GM19043 (cell line): ENCODE results near the gene ABHD14A.

Source experiments
- ATAC-seq: cut with Tn5 transposase; IDR thresholded peaks from one replicate; pipeline ENCODE4 v1.9.1; 2021; ENCODE audit warnings: low read depth; ENCODE audit not compliant: unreplicated experiment

The ABHD14A gene

DNA sequence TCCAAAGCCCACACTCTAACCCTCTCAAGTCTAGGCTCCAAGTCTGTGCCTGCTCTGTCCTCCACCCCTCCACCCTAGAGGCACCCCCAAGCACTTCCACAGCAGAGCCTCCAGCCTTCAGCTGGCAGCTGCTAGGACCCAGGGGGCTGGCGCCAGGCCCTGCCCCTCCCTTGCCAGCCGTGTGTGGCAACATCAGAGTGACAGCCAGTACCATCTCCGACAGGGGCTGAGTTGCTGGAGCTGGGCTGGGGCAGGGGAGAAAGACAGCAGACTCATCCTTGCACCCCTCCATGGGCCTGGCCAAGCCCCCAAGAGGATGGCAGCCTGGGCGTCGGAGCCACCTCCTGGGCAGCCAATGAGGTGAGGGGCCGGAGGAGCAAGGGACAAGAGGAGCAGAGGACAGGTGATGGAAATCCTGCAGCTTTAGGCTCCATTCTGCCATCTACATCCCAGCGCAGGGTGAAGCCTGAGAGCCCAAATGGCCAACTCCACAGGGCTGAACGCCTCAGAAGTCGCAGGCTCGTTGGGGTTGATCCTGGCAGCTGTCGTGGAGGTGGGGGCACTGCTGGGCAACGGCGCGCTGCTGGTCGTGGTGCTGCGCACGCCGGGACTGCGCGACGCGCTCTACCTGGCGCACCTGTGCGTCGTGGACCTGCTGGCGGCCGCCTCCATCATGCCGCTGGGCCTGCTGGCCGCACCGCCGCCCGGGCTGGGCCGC is 19.5 kb upstream of the ABHD14A start, which contains the start of gene GPR62:
Gene GPR62, plus strand, starts transcription at position 207 of the 718 bp plus-strand sequence. Its CDS starts 272 bp downstream, at position 479.
- ATAC-seq: no peak

DNA sequence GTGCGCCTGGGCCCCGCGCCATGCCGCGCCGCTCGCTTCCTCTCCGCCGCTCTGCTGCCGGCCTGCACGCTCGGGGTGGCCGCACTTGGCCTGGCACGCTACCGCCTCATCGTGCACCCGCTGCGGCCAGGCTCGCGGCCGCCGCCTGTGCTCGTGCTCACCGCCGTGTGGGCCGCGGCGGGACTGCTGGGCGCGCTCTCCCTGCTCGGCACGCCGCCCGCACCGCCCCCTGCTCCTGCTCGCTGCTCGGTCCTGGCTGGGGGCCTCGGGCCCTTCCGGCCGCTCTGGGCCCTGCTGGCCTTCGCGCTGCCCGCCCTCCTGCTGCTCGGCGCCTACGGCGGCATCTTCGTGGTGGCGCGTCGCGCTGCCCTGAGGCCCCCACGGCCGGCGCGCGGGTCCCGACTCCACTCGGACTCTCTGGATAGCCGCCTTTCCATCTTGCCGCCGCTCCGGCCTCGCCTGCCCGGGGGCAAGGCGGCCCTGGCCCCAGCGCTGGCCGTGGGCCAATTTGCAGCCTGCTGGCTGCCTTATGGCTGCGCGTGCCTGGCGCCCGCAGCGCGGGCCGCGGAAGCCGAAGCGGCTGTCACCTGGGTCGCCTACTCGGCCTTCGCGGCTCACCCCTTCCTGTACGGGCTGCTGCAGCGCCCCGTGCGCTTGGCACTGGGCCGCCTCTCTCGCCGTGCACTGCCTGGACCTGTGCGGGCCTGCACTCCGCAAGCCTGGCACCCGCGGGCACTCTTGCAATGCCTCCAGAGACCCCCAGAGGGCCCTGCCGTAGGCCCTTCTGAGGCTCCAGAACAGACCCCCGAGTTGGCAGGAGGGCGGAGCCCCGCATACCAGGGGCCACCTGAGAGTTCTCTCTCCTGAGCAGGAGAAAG is 18.7 kb upstream of the ABHD14A start:
- ATAC-seq: peak; percentile 52

DNA sequence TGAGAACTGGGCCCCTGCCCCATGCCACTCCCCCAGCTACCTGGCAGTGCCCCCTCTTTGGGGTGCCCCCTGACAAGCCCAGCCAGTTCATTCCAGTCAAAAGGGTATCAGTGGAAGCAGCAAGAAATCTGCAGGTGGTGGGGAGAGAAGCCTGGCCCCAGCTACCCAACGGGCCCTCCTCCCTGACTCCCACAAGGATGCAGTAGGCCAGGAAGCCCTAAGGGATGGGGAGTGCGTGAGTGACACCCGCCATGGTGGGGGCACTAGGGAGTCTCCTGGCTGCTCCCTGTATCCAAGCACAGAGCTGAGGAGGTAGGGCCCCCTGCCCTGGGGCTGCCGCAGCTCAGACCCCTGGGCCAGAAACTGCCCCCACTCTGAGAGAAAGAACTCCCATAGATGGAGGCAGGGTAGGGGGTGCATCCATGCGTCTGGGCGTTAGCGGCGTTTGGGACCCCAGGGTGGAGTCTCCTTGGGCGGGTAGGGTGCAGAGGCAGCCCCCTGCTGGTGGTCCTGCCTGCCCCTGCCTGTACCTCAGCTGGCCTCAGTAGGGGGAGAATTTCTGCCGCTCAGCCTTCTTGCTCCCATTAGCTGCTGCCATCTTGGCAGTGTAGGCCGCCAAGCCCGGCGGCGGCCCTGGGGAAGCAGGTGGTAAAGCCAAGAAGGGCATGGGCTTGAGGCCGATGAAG is 17.2 kb upstream of the ABHD14A start:
- ATAC-seq: no peak

DNA sequence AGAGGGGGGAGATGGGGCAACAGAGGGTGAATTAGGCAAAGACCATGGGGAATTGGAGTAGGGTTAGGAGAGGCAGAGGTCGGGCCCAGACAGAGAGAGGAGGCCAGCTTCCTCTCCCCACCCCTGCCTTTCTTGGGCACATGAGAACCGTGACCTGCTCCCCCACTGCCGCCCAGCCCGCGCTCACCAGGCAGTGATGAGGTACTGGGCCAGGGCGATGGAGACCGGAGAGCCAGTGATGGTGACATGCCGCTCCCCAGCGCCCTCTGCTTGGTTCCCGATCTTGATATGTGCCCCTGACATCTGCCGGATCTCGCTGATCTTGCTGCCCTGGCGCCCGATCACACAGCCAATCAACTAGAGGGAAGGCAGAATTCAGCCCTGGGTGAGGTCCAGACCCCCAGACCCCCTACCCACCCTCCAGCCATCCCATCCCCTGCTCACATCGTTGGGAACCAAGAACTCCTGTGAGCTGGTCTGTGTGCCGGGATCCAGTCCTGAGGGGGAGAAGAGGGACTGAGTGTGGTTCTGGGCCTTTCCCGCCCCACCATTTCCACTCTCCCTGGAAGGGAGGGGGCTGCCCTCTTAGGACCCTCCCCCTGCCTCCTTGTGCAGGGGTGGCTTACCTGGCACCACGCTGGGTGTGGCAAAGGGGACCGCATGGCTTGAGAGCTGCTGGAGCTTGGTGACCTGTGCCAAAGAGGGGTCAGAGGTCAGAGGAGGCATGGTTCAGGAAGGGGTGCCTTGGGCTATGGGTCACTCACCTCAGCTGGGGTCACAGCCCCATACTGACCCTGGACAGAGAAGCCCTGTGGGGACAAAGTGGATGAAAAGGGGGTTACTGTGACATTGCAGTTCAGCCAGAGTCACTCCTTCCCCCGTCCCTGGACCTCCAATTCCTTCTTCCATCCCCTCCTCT is 16.0 kb upstream of the ABHD14A start:
- ATAC-seq: no peak

DNA sequence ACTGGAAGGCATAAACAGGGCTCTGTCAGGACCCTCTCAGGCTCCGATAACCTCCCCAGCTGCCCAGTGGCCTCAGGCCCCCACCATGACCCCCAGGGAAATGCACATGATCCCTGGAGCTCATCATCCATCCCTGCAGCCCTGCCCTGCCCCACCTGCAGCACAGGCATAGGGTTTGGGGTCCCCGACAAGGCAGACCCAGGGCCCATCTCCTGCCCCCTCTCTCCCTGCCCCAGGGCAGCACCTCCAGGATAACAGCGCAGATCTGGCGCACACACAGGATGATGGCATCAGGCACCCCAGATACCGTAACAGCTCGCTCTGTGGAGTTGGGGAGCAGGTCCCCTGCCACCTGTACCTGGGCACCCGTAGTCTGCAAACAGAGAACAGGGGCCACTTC is 15.2 kb upstream of the ABHD14A start:
- ATAC-seq: no peak

DNA sequence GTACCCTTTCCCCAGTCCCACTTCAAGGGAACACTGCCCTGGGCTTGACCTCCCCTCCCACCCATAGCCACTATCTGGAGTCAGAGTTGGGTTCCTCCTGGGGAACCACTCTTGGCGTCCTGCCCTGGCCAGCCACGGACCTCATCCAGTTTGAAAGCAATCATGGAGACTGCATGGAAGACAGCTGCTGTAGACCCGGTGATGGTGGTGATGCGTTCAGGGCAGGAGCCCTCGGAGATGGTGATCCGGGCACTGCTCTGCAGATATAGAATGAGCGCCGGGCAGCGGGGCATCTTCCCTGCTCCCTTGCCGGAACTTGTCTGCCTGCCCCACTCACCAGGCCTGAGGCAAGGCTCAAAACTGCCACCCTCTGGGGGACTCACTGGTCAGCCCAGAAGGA is 14.5 kb upstream of the ABHD14A start:
- no peak for ATAC-seq

DNA sequence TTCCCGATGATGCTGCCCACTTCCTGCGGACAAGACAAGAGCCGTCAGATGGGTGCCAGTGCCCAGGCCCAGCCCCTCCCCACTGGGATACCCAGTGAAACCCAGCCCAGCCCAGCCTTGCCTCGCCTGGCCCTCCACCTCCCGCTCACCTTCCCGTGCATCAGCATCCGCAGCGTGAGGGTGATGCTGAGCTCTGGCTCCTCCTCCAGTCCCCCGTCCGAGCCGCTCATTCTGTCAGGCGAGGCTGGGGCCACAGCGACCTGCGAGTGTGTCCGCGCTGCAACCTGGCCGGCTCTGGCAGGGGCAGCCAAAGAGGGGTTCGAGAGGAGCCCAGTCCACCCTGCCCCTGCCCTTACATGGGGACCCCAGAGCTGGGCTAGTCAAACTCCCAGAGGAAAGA is 13.9 kb upstream of the ABHD14A start:
- ATAC-seq: no peak

DNA sequence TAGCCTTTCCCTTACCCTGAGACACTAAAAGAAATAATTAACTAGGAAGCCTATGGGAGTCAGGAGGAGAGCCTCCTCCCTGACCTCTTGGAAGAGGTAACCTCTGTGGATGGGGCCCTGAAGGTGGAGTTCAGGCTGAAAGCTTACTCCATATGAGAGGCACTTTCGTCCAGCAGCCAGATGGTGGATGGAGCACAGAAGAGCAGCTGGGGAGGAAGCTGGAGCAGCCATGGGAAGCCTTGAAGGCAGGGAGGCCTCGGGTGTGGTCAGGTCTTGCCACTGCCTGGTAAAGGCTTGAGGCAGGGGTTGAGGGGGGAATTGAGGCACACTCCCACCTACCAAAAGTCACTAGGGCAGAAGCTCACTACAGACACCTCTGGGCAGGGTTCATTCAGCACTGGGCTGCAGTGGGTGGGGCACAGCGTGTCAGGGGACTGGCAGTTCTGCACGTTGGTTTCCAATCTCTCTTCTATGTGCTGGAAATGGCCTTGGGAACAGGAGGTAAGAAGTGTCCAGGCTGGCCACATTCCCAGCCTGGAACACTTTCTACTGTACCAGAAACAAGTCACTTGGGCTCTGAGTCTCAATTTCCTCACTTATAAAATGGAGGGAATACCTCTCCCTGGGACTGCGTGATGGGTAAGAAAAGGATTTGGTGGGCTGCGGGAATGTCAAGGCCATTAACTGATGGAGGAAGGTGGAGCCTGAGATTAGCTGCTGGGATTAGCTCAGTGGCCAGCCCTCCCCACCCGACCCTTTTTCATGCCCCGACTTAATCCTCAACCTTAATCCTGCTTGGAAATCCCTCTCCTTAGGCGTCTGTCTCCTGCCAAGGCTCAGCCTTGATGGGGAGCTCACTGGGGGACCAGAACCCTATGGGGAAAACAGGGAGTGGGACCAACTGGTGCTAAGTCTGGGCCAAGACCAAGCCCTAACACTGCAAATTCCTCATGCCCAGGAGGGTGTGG is 13.0 kb upstream of the ABHD14A start:
- ATAC-seq: no peak

DNA sequence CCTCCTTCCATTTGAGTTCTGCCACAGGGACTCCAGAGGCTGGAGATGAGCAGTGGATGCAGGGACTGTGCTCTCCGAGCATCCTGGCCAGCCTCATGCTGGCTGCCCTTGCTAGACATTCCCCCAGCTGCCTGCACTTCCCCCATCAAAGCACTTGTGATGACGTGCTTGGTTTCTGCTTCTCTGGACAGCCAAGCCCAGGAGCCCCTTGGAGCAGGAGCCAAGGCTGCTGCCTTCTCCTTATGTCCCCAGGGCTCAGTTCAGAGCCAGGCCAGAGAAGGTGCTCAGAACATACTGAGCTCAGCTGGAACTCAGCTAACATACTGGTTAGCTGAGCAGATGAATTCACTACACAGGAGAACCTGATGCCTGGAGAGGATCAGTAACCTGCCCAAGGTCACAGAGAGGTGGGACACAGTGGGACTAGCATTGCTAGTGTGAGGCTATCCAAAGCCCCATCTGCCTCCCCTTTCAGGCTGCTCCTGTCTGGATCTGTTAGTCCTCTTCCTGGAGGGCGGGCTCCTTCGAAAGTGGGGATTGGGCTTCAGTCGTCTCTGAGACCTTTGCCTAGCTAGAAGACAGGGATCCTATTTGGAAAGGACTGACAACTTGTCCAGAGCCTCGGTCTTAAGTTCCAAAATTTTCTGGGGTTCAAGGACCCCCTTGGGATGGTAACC is 11.9 kb upstream of the ABHD14A start:
- no peak for ATAC-seq

DNA sequence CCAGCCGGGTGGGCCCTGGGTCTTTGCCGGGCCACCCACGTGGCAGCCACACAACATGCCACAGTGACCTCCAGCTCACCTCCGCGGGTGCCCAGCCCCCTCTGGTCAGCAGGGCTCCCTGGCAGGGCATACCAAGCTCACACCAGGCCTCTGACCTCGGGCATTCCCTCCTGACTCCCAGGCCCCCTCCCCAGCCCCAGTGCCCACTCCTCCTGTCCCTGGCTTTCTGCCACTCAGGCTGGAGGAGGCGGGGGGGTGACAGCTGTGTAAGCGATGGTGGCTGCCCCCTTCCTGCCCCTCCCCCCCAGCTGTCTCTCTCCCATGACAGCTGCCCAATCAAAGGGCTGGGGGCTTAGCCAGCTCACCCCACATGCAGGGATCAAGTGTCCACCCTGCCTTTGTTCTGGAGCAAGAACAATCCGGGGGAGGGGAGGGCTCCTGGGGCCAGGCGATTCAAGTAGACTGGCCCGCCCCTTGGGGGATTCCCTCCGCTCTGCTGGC is 10.9 kb upstream of the ABHD14A start:
- ATAC-seq: no peak

DNA sequence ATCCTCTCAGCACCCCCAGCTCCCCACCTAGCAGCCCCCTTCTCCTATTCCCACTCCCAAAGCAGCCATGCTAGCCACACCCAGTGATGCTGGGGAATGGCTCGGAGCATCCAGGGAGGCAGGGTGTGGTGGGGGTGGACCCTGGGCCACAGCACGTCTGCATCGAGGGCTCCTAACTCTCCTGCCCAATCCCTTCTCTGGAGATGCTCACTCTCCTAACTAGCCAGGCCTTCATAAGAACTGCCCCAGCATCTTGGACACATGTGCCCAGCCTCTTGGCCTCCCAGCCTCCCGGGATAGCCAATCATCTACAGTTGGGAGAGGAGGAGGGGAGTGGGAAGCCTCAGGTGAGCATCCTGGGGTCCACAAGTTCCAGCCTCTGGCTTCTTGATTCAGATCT is 10.3 kb upstream of the ABHD14A start:
- no peak for ATAC-seq

DNA sequence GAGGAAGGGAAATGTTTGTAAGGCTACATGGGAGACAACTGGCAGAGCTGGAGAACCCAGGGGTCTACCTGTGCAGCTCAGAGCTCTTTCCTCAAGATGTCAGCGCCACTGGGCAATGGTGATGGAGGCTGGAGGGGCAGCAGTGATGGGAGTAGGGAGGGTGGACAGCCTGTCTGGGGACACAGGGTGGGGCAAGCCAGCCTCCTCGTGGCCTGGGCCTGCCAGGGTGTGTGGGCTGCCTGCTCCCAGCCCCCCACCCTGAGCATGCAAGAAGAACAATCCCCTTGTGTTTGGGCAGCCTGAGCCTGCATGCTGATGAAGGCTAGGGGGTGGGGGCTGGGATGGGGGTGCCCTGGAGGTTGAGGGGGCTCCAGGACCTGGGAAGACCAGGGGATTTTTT is 8.8 kb upstream of the ABHD14A start:
- no peak for ATAC-seq

DNA sequence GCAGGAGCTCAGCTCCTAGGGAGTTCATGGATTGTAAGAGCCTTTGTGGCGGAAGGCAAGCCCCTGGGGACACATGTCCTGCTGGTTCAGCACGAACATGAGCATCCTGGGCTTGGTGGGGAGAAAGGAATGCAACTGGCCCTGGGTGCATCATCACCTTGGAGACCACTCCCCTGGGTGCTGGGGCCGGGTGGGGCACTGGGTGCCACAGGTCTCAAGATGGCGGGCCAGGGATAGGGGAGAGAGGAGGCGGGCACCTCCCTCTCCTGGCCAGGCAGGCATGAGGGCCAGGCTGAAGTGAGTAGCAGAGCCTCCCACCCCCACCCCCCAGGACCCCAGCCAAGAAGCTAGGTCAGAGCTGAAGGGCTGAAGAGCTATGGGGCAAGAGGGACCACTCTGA is 8.4 kb upstream of the ABHD14A start:
- no peak for ATAC-seq

DNA sequence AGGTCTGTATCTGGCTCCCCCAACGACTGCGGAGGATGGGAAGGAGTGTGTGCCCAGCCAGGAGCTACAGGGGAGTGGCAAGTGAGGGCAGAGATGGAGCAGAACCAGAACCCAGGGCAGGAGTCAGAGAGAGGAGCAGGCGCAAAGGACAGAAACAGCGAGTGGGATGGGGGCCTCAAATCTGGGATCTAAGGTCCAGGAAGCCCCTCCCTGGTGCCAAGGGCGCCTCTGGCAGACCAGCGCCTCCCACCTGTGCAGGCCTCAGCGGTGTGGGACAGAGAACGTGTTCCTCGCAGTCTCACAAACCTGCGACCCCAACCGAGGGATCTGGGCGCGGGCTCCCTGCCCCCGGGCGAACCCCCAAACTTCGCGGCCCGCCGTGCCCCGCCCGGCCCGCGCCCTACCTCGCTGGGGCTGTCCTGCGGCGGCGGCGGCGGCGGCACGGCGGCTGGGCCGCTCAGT is 7.9 kb upstream of the ABHD14A start:
- ATAC-seq: no peak

DNA sequence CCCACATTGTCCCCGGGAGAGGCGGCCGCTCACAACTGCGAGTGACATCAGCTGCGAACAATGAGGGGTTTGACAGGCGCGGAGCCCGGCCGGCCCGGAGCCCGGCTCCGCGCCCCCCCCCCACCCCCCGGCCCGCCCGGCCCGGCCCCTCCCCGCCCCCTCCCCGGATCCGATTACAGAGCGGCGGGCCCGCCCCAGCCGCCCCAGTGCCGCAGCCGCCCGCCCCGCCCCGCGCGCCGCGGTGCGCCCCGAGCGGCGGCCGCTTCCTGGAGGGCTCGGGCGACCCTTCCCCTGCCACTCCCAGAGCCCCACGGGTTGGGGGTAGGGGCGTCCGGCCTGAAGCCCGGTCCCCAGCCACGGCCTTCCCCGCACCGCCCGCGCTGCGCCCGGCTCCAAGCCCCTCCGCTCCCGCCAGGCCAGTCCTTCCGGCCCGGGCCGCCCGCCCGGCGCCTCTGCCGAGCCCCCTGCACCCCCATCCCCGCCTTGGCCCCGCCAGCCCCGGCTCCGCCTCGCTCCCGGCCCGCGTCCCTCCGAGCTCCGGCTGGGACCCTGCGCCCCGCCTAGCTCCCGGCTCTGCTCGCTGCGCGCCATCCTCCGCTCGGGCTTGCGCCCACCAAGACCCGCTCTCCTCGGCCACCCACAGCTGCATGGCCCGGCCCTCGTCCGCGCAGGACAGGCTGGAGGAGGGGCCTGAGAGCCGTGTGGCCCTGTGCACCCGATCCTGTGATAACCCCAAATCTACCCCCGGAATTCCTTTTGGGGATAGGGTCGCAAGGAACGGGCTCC is 7.3 kb upstream of the ABHD14A start, which contains the start of gene PCBP4:
Gene PCBP4, minus strand, starts transcription at position 71 of the 786 bp plus-strand sequence. CDS start 6,214 bp downstream, outside the sequence.
- ATAC-seq: no peak

DNA sequence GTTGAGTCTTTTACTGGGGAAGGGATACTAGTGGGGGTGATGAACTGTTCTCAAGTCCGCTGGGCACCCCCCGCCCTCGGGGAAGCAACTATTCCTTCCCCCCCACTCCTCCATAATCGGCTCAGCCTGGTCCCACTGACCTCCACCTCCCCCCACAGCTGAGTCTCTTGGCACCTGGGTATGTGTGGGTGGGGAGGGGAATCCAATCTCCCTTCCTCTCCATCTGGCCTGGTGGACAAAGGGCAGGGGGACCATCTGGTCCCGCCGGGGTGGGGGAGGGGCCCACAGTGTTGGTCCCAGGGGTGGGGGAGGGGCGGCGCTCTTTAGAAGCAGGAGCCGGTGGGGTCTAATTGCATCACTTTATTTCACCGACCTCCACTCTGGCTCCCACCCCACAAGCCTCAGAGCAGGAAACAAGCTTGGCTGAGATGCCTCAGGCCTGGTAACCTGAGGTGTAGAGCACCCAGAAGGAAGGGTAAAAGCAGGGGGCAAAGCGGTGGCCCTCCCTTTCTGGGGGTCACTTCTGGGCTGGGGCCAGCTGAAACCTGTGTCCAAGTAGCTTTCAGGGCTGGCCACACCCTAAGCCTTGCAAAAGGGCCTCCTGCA is 6.6 kb upstream of the ABHD14A start:
- ATAC-seq: no peak
